Trophoblast cell (in vitro differentiated cells and primary cell): ENCODE measurements around the gene HINT1.

Experiments
- DNase-seq, 2 donors: peaks; one replicate each; pipeline ENCODE4 v3.0.0-alpha.2; 2016
- H2AFZ ChIP-seq: 2 replicates; pipeline ENCODE4 v1.6.1; 2013; ENCODE audit warnings: low read length, moderate library complexity, mild to moderate bottlenecking; ENCODE audit not compliant: insufficient read depth, poor library complexity
- H2AK5ac ChIP-seq: 2 replicates; pipeline ENCODE4 v1.6.1; 2013; ENCODE audit warnings: mild to moderate bottlenecking, low read length
- H2BK120ac ChIP-seq: 2 replicates; pipeline ENCODE4 v1.6.1; 2013; ENCODE audit warnings: low read length, mild to moderate bottlenecking, moderate library complexity; ENCODE audit not compliant: insufficient read depth, poor library complexity
- H2BK12ac ChIP-seq: 2 replicates; pipeline ENCODE4 v1.6.1; 2013; ENCODE audit warnings: mild to moderate bottlenecking, low read length, moderate library complexity
- H2BK5ac ChIP-seq: 2 replicates; pipeline ENCODE4 v1.6.1; 2013; ENCODE audit warnings: low read length, low read depth, moderate library complexity, mild to moderate bottlenecking; ENCODE audit not compliant: poor library complexity
- H3K14ac ChIP-seq: 2 replicates; pipeline ENCODE4 v1.6.1; 2013; ENCODE audit warnings: mild to moderate bottlenecking, low read length
- H3K18ac ChIP-seq: 2 replicates; pipeline ENCODE4 v1.6.1; 2013; ENCODE audit warnings: mild to moderate bottlenecking, low read length
- H3K23ac ChIP-seq: 2 replicates; pipeline ENCODE4 v1.6.1; 2013; ENCODE audit warnings: low read length
- H3K27ac ChIP-seq: 2 replicates; pipeline ENCODE4 v1.5.1; 2013; ENCODE audit warnings: low read depth, mild to moderate bottlenecking, inconsistent platforms, low read length, moderate library complexity
- H3K27me3 ChIP-seq: 2 replicates; pipeline ENCODE4 v1.6.1; 2013; ENCODE audit warnings: inconsistent platforms, mild to moderate bottlenecking, low read length, moderate library complexity; ENCODE audit not compliant: insufficient read depth
- H3K36me3 ChIP-seq, 2 experiments: 1 replicate in 1 of 2; 2 replicates in 1 of 2; pipeline ENCODE4 v1.6.1; 2013; ENCODE audit warnings: low read length in 2 of 2, mild to moderate bottlenecking in 2 of 2, moderate library complexity in 1 of 2; ENCODE audit not compliant: insufficient read depth in 2 of 2, control insufficient read depth in 1 of 2
- H3K4ac ChIP-seq: 2 replicates; pipeline ENCODE4 v1.6.1; 2013; ENCODE audit warnings: low read depth, mild to moderate bottlenecking, low read length, moderate library complexity
- H3K4me1 ChIP-seq, 2 experiments: 1 replicate in 1 of 2; 2 replicates in 1 of 2; pipeline ENCODE4 v1.6.1; 2013; ENCODE audit warnings: low read length in 2 of 2, mild to moderate bottlenecking in 2 of 2, moderate library complexity in 1 of 2; ENCODE audit not compliant: insufficient read depth in 2 of 2, control insufficient read depth in 1 of 2
- H3K4me2 ChIP-seq: 2 replicates; pipeline ENCODE4 v1.6.1; 2013; ENCODE audit warnings: inconsistent platforms, mild to moderate bottlenecking, low read length, moderate library complexity
- H3K4me3 ChIP-seq: 2 replicates; pipeline ENCODE4 v1.5.1; 2013; ENCODE audit warnings: mild to moderate bottlenecking, low read depth, low read length, inconsistent platforms
- H3K79me1 ChIP-seq: one replicate; pipeline ENCODE4 v1.6.1; 2013; ENCODE audit warnings: low read length
- H3K79me2 ChIP-seq: 2 replicates; pipeline ENCODE4 v1.6.1; 2013; ENCODE audit warnings: low read length, mild to moderate bottlenecking; ENCODE audit not compliant: control insufficient read depth, insufficient read depth, poor library complexity
- H3K9ac ChIP-seq: 2 replicates; pipeline ENCODE4 v1.6.1; 2013; ENCODE audit warnings: mild to moderate bottlenecking, low read length
- H3K9me3 ChIP-seq: 2 replicates; pipeline ENCODE4 v1.6.1; 2013; ENCODE audit warnings: low read depth, mild to moderate bottlenecking, control low read depth, inconsistent platforms, low read length; ENCODE audit not compliant: insufficient read depth
- H4K12ac ChIP-seq: 2 replicates; pipeline ENCODE4 v1.6.1; 2013; ENCODE audit warnings: low read depth, mild to moderate bottlenecking, low read length, moderate library complexity
- H4K8ac ChIP-seq: 2 replicates; pipeline ENCODE4 v1.6.1; 2013; ENCODE audit warnings: low read depth, mild to moderate bottlenecking, low read length, moderate library complexity
- H4K91ac ChIP-seq: one replicate; pipeline ENCODE4 v1.6.1; 2013; ENCODE audit warnings: low read depth, mild to moderate bottlenecking, low read length, moderate library complexity
- WGBS: extraction: QIAGEN DNeasy Blood & Tissue Kit; methylation state at CpG from one replicate; pipeline ENCODE4 v1.1.7; 2013; ENCODE audit warnings: missing lambda C conversion rate; ENCODE audit not compliant: insufficient read length, insufficient coverage; ENCODE audit errors: extremely low coverage; 5-methylcytosine and 5-hydroxymethylcytosine counted together

The HINT1 gene

GRCh38 chr5:131156957-131157356, 8.1 kb downstream of the HINT1 start:
- Histone ChIP-seq H3K14ac (no peak overlapping the region), H2AK5ac (no peak overlapping the region), H3K4me3 (no peak overlapping the region), H2AFZ (no peak overlapping the region), H2BK12ac (no peak overlapping the region), H4K8ac (no peak overlapping the region), H2BK5ac (no peak overlapping the region), H3K18ac (no peak overlapping the region), H3K27ac (no peak overlapping the region), H3K4ac (no peak overlapping the region), H4K91ac (no peak overlapping the region), H4K12ac (no peak overlapping the region), H3K79me2 (no peaks in the 10 kb centered on the region), H3K4me1 (no peaks in the 10 kb centered on the region), H2BK120ac (no peak overlapping the region), H3K36me3 (peaks cover 10 to 13% of the 10 kb centered on the region in 2 experiments), H3K9ac (no peak overlapping the region), H3K79me1 (no peaks in the 10 kb centered on the region), H3K9me3 (no peaks in the 10 kb centered on the region), H3K4me2 (no peak overlapping the region), H3K23ac (no peak overlapping the region), H3K27me3 (no peaks in the 10 kb centered on the region)
- DNase-seq = no peak
- no CpG with 5 or more reads among the region's 5 CpGs for WGBS

GRCh38 chr5:131156385-131156784, 8.7 kb downstream of the HINT1 start:
- no peak overlapping the region for H2AFZ ChIP-seq
- H2BK120ac ChIP-seq = no peak overlapping the region
- no peak overlapping the region for H4K91ac ChIP-seq
- no peak overlapping the region for H2BK12ac ChIP-seq
- no peak overlapping the region for H3K27ac ChIP-seq
- H3K79me1 ChIP-seq = no peaks in the 10 kb centered on the region
- no peak overlapping the region for H2AK5ac ChIP-seq
- no peak for DNase-seq
- no peak overlapping the region for H2BK5ac ChIP-seq
- no peak overlapping the region for H3K14ac ChIP-seq
- no peak overlapping the region for H4K12ac ChIP-seq
- peaks cover 6 to 9% of the 10 kb centered on the region in 2 experiments for H3K36me3 ChIP-seq
- H3K9me3 ChIP-seq = no peaks in the 10 kb centered on the region
- H3K4me1 ChIP-seq = no peaks in the 10 kb centered on the region
- no peak overlapping the region for H4K8ac ChIP-seq
- H3K27me3 ChIP-seq = no peaks in the 10 kb centered on the region
- H3K4ac ChIP-seq = no peak overlapping the region
- H3K18ac ChIP-seq = no peak overlapping the region
- no peaks in the 10 kb centered on the region for H3K79me2 ChIP-seq
- H3K4me3 ChIP-seq = no peak overlapping the region
- no peak overlapping the region for H3K23ac ChIP-seq
- H3K4me2 ChIP-seq = no peak overlapping the region
- no CpG with 5 or more reads among the region's 2 CpGs for WGBS
- H3K9ac ChIP-seq = no peak overlapping the region

DNA sequence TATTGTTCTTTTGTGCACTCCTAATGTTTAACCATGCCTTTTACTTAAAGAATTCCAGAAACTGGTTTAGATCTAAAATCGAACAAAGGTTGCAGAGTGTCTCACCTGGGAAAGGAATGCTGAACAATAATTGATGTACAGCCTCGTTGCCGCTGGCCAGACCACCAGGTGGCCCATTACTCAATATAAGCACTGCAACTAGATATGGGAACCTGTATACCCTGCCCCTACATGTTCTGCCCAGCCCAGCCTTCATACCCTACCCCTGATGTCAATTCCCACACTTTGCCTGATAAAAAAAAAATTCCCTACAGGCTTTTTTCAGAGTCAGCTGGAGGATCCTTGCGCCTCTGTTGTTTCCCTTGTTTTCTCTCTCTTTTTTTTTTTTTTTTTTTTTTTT, 13.8 kb downstream of the HINT1 start:
- Histone ChIP-seq H3K18ac (no peak overlapping the region), H3K14ac (no peak overlapping the region), H2AFZ (no peak overlapping the region), H3K4me1 (no peaks in the 10 kb centered on the region), H4K8ac (no peak overlapping the region), H3K36me3 (no peaks in the 10 kb centered on the region), H3K27ac (no peak overlapping the region), H3K79me1 (no peaks in the 10 kb centered on the region), H3K4me2 (no peak overlapping the region), H3K9ac (no peak overlapping the region), H4K91ac (no peak overlapping the region), H3K27me3 (no peaks in the 10 kb centered on the region), H3K79me2 (no peaks in the 10 kb centered on the region), H2BK12ac (no peak overlapping the region), H2BK120ac (no peak overlapping the region), H3K23ac (no peak overlapping the region), H3K9me3 (no peaks in the 10 kb centered on the region), H4K12ac (no peak overlapping the region), H2AK5ac (no peak overlapping the region), H3K4me3 (no peak overlapping the region), H2BK5ac (no peak overlapping the region), H3K4ac (no peak overlapping the region)
- peak; percentile 74 to 81 for DNase-seq
- WGBS = no CpG with 5 or more reads among the region's 4 CpGs

- no peak overlapping the region for H2BK5ac ChIP-seq
- H4K8ac ChIP-seq = no peak overlapping the region
- H3K9ac ChIP-seq = no peak overlapping the region
- H3K9me3 ChIP-seq = no peaks in the 10 kb centered on the region
- no peak overlapping the region for H2BK12ac ChIP-seq
- no peaks in the 10 kb centered on the region for H3K79me2 ChIP-seq
- no peak for DNase-seq
- no peak overlapping the region for H3K18ac ChIP-seq
- no peaks in the 10 kb centered on the region for H3K27me3 ChIP-seq
- H4K12ac ChIP-seq = no peak overlapping the region
- no peak overlapping the region for H4K91ac ChIP-seq
- no peak overlapping the region for H3K4me3 ChIP-seq
- H3K4me2 ChIP-seq = no peak overlapping the region
- H3K79me1 ChIP-seq = no peaks in the 10 kb centered on the region
- H3K27ac ChIP-seq = no peak overlapping the region
- H3K36me3 ChIP-seq = no peaks in the 10 kb centered on the region
- WGBS = no CpG with 5 or more reads among the region's 7 CpGs
- no peak overlapping the region for H3K23ac ChIP-seq
- no peak overlapping the region for H3K14ac ChIP-seq
- no peak overlapping the region for H2BK120ac ChIP-seq
- H3K4me1 ChIP-seq = no peaks in the 10 kb centered on the region
- no peak overlapping the region for H2AK5ac ChIP-seq
- H3K4ac ChIP-seq = no peak overlapping the region
- no peak overlapping the region for H2AFZ ChIP-seq
Measured at GRCh38 chr5:131150408-131150807, 14.6 kb downstream of the HINT1 start.
